AG20443 (cell line): ENCODE measurements around the gene SLC36A3.
"Not testable (repeated sequence)": the region's sequence is repeated elsewhere in the genome, so short reads cannot be mapped to it uniquely, and the experiment has no call there.

Source experiments
- DNase-seq: peaks from one replicate; pipeline ENCODE4 v3.0.0; 2012; ENCODE audit warnings: low spot score, mixed read lengths

The SLC36A3 gene

GRCh38 chr5:151303666-151304065 is at the start of gene SLC36A3:
TSS of gene SLC36A3 (minus strand) at chr5:151303766. CDS start at chr5:151303354, 412 bp downstream.
- DNase-seq: no peak

GRCh38 chr5:151351671-151352070 is 48.1 kb upstream of the SLC36A3 start:
- no peak for DNase-seq

- no peak for DNase-seq
Measured at GRCh38 chr5:151348789-151349188, 45.2 kb upstream of the SLC36A3 start.

GRCh38 chr5:151347369-151347768 is 43.8 kb upstream of the SLC36A3 start, which contains the start of gene SLC36A2:
TSS of gene SLC36A2 (minus strand) at chr5:151347559. CDS start at chr5:151347460, 99 bp downstream.
- DNase-seq: no peak

- DNase-seq: peak; percentile 64
Measured at GRCh38 chr5:151345808-151346478, 42.4 kb upstream of the SLC36A3 start.

GRCh38 chr5:151345187-151345807 is 41.7 kb upstream of the SLC36A3 start:
- no peak for DNase-seq

- DNase-seq: no peak
Measured at GRCh38 chr5:151344088-151344487, 40.5 kb upstream of the SLC36A3 start.

- no peak for DNase-seq
Measured at GRCh38 chr5:151340004-151340403, 36.4 kb upstream of the SLC36A3 start.

- no peak for DNase-seq
Measured at GRCh38 chr5:151338734-151339133, 35.2 kb upstream of the SLC36A3 start.

GRCh38 chr5:151332857-151333256 is 29.3 kb upstream of the SLC36A3 start:
- no peak for DNase-seq

- no peak for DNase-seq
Measured at GRCh38 chr5:151328734-151329133, 25.2 kb upstream of the SLC36A3 start.

GRCh38 chr5:151327585-151327984 is 24.0 kb upstream of the SLC36A3 start:
- DNase-seq: no peak

GRCh38 chr5:151326266-151326665 is 22.7 kb upstream of the SLC36A3 start:
- no peak for DNase-seq

- no peak for DNase-seq
Measured at GRCh38 chr5:151320481-151320880, 16.9 kb upstream of the SLC36A3 start.

GRCh38 chr5:151318850-151319732 is 15.5 kb upstream of the SLC36A3 start:
- DNase-seq: peak; percentile 51

- no peak for DNase-seq
Measured at GRCh38 chr5:151317871-151318270, 14.3 kb upstream of the SLC36A3 start.

- peak; percentile 89 for DNase-seq
Measured at GRCh38 chr5:151315998-151316597, 12.5 kb upstream of the SLC36A3 start.

- DNase-seq: no peak
Measured at GRCh38 chr5:151313357-151313756, 9.8 kb upstream of the SLC36A3 start.

- DNase-seq: no peak
Measured at GRCh38 chr5:151312756-151313324, 9.3 kb upstream of the SLC36A3 start.

- no peak for DNase-seq
Measured at GRCh38 chr5:151310932-151311331, 7.4 kb upstream of the SLC36A3 start.

GRCh38 chr5:151309821-151310220 is 6.3 kb upstream of the SLC36A3 start:
- not testable (repeated sequence) for DNase-seq

- not testable (repeated sequence) for DNase-seq
Measured at GRCh38 chr5:151309266-151309665, 5.7 kb upstream of the SLC36A3 start.
